ENCODE measurements around the gene MAP2K5.

The MAP2K5 gene

DNA sequence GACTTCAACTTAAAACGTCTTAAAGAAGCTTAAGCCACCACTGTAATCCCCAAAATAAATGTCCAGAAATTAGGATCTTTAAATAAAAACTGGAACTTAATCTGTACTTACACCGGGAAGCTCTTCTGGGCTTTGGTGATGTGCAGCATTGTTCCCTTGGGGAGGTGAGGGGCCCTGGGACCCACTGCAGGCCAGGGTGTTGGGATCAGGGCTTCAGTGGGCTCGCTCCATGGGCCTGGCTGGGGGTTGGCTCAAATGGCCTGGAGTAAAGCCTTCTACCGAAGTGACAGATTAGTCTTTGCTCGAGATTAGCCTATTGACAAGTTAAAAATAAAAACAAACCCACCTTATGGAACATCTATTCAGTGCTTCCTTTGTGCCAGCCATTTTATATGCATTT lies 303.5 kb downstream of the MAP2K5 start:
- no peak for DNase-seq

DNA sequence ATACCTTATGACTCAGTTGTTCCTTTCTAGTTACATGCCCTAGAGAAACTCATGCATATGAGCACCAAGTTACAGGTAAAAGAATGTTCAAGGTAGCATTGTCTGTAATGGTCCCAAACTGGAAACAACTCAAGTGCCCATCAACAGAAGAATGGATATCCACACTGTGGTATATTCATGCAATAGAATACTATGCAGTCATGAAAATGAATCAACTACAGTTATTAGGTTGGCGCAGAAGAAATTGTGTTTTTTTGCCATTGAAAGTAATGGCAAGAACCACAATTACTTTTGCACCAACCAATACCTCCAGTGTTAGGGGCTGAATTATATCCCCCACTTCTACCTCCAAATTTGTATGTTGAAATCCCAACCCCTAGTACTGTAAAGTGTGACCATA lies 307.0 kb downstream of the MAP2K5 start:
- DNase-seq = no peak

DNA sequence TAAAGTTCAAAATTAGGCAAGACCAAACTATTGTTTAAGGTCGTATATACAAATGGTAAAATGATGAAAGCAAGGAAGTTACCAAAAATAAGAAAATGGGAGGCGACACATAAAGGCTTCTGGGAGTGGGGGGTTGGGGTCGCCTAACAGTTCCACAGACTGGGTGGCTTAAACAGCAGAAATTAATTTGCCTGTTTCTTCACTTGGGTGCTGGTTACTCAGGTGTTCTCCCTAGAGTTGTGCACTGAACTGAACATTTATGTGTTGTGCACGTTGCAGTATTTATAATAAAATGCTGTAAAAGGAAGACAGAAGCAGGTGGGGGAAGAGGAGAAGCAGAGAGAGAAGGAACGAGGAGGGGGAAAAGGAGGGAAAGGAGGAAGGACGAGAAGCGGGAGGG lies 307.8 kb downstream of the MAP2K5 start:
- DNase-seq = no peak

DNA sequence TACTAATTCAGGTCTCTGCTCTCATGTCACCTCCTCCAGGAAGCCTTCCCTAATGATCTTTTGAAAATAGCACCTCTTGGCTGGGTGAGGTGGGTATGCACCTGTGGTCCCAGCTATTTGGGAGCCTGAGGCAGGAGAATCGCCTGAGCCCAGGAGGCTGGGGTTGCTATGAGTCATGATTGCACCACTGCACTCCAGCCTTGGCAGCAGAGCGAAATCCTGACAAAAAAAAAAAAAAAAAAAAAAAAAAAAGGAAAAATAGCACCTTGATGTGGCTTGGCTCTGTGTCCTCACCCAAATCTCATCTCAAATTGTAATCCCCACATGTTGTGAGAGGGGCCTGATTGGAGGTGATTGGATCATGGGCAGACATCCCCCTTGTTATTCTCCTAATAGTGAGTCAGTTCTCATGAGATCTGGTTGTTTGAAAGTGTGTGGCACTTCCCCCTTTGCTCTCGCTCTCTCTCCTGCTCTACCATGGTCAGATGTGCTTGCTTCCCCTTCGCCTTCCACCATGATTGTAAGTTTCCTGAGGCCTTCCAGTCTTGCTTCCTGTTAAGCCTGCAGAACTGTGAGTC lies 308.6 kb downstream of the MAP2K5 start:
- no peak for DNase-seq

DNA sequence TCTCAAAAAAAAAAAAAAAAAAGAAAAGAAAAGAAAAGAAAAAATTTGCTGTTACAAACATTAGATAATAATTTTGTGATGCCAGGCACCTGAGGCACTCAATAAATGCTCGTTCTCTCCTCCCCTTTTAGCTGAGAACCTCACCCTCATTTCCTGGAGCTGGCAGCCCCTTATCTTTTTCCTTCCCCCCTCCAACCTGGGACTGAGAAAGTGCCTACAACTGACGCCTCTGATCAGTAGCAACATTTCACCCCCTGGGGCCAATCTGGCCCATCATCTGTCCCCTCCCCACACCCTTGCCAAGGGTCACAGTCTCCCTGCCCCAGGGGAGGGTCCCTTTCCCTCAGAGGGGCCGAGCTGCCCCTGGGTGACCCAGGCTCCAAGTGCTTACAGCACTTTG lies 309.9 kb downstream of the MAP2K5 start:
- no peak for DNase-seq

DNA sequence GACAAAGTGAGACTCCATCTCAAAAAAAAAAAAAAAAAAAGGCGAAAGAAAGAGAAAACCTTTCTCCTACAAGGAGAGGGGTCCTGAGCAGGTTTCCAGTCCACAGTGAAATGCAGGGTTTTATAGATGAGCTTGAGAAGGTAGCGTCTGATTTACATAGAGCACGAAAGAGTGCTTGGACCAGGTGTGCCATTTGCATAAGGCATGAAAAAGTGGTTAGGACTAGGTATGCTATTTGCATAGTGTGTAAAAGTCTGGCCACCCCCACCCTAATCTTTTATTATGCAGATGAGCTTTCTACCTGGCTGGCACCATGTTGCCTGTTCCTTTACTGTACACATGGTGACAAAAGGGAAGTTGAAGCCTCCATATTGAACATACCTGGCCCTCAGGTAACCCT lies 311.0 kb downstream of the MAP2K5 start:
- peak; percentile 35 for DNase-seq

DNA sequence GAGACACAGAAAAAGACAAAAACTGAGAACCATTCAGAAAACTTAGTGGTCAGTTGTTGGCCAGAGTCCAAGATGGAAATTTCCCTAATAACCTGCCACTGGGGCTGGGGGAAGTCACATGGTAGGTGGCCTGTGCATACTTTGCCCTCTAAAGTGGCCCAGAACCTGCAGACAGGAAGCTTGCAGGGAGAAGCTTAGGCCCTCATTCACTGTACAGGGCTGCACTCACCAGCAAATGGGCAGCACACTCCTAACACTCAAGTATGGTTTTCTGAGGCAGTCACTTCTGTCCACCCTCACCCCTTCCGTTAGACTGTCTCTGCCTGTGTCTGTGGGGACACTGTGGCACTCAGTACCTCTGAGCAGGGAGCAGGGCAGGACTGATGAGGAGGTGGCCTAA lies 311.9 kb downstream of the MAP2K5 start:
- no peak for DNase-seq

DNA sequence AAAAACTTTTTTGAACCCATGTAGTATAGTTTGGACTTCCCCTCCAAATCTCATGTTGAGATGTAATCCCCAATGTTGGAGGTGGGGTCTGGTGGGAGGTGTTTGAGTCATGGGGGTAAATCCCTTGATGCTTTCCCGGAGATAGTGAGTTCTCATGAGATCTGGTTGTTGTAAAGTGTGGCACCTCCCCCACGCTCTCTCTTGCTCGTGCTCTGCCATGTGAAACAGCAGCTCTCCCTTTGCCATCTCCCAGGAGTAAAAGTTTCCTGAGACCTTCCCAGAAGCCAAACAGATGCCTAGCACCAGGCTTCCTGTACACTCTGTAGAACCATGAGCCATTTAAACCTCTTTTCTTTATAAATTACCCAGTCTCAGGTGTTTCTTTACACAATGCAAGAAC lies 313.3 kb downstream of the MAP2K5 start:
- DNase-seq = no peak

All from NCI-H510A treated with DMSO at 0.1 percent for 48 hours (cell line).